GM19455 (cell line): ENCODE results near the gene TIPRL.

Experiments
- ATAC-seq: cut with Tn5 transposase; IDR thresholded peaks from one replicate; pipeline ENCODE4 v1.9.1; 2021; ENCODE audit not compliant: unreplicated experiment

Gene TIPRL

GRCh38 chr1:168210312-168210711, 31.6 kb downstream of the TIPRL start:
- no peak for ATAC-seq

- no peak for ATAC-seq
Observed at GRCh38 chr1:168213349-168213748, 34.6 kb downstream of the TIPRL start.

DNA sequence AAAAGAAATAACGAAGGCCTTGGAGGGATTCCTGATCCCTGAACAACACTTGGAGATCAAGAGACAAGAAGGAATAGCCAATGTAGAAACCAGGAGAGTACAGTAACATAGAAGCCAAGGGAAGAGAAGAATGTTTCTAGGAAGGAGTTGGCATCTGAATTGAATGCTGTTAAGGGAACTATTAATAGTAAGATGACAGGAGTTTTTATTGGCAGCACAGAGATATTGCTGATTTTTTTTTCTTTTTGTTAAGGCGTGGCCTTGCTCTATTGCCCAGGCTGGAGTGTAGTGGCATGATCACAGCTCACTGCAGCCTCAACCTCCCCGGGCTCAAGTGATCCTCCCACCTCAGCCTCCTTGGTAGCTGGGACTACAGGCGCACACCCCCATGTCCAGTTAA, 37.4 kb downstream of the TIPRL start:
- ATAC-seq, result no peak

DNA sequence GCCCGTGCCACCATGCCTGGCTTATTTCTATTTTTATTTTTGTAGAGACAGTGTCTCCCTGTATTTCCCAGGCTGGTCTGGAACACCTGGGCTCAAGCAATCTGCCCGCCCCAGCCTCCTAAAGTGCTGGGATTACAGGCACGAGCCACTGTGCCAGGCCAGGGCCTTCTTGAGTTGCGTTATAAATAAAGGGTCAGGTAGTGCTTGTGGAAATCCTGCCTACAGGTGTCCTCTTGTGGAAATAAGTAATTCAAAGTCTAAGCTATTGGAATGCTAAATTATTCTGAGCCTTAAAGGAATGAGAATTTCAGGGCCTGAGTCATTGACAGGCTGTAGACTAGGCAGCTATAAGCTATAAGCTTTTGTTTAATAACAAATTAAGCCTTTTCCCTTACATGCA, 38.9 kb downstream of the TIPRL start:
- no peak for ATAC-seq

DNA sequence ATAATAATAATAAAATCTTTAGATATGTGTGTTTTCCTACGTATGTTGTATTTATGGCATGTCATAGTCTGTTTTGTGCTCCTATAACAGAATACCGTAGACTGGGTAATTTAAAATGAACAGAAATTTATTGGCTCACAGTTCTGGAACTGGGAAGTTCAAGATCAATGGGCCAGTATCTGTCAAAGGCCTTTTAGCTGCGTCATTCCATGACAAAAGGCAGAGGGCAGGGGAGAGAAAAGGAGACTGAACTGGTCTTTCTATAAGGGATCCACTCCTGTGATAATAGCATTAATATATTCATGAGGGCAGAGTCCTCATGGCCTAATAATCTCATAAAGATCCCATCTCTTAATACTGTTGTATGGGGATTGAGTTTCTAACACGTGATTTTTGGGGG, 39.9 kb downstream of the TIPRL start:
- ATAC-seq, result no peak

DNA sequence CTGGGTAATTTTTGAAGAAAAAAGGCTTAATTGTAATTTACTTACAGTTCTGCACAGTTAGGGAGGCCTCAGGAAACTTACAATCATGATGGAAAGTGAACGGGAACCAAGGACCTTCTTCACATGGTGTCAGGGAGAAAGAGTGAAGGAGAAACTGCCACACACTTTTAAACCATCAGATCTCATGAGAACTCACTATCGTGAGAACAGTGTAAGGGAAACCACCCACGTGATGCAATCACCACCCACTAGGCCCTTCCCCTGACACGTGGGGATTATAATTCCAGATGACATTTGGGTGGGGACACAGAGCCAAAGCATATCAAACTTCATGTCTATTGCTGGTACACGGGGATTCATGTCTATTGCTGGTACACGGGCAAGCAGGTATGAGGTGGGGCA, 41.7 kb downstream of the TIPRL start:
- ATAC-seq, result no peak

GRCh38 chr1:168221275-168221674, 42.5 kb downstream of the TIPRL start:
- no peak for ATAC-seq

- no peak for ATAC-seq
Observed at GRCh38 chr1:168223261-168223660, 44.5 kb downstream of the TIPRL start.

DNA sequence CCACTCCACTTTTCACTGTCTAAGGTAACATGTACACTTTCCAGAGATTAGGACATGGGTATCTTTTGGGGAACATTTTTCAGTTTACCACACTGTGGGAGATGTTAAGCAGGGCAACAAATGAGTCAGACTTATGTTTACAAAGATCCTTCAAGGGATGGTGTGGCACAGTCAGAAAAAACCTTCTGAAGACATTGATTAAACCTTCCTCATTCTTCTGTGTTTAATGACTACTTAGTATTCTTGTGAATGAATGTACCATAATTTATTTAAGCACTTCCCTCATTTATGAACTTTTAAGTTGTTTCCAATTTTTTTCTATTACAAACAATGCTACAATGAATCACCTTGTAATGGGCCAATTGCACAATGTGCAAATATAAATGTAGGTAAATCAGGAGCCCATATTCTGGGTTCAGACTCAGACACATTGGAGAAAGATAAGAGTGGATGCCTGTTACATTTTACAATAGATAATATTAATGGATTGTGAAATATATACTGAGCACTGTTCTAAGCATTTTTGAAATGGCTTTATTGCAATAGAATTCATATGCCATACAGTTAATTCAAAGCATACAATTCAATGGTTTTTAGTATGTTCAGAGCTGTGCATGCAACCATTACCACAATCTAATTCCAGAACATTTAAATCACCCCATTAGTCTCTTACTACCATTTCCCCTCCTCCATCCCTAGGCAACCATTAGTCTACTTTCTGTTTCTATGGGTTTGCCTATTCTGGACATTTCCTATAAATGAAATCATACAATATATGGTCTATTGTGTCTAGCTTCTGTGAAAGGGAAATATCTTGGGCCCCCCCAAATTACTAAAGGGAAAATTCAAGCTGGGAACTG, 45.1 kb downstream of the TIPRL start:
- ATAC-seq, result no peak

DNA sequence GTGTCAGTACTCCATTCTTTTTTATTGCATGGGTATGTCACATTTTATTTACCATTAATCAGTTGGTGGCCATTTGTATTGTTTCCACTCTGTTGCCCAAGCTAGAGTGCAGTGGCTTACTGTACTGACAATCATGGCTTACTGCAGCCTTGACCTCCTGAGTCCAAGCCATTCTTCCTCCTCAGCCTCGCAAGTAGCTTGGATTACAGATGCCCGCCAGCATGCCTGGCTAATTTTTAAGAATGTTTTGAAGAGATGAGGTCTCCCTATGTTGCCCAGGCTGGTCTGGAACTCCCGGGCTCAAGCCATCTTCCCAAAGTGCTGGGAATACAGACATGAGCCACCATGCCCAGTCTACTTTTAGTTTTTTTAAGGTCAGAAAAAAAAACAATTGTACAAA, 46.2 kb downstream of the TIPRL start:
- ATAC-seq, result no peak

- ATAC-seq, result peak; percentile 79
Observed at GRCh38 chr1:168225476-168226190, 46.9 kb downstream of the TIPRL start, which contains the start of gene SFT2D2. Gene SFT2D2, plus strand, starts transcription at chr1:168226004. Its CDS starts 76 bp downstream, at chr1:168226080.

- peak; percentile 15 for ATAC-seq
Observed at GRCh38 chr1:168227620-168228019, 48.9 kb downstream of the TIPRL start.

GRCh38 chr1:168229893-168230292, 51.1 kb downstream of the TIPRL start:
- no peak for ATAC-seq

GRCh38 chr1:168230709-168231108, 51.9 kb downstream of the TIPRL start:
- ATAC-seq, result no peak

- peak; percentile 84 for ATAC-seq
Observed at GRCh38 chr1:168234846-168235547, 56.2 kb downstream of the TIPRL start.

DNA sequence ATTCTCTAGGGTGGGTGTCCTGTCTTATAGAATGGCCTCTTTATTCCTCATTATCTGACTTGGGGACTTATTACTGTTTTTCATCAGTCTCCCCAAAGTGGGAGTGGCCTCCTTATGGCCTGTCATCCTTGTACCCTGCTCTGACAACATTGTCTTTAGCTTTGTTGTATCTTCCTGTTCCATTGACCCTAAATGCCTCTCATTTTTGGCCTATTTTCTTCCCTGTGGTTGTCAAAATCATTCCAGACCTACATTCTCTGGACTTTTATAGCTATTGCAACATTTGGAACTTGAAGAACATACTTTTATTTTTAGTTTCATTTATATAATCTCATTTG, 56.8 kb downstream of the TIPRL start:
- peak; percentile 14 for ATAC-seq

GRCh38 chr1:168235937-168236336, 57.2 kb downstream of the TIPRL start:
- no peak for ATAC-seq

DNA sequence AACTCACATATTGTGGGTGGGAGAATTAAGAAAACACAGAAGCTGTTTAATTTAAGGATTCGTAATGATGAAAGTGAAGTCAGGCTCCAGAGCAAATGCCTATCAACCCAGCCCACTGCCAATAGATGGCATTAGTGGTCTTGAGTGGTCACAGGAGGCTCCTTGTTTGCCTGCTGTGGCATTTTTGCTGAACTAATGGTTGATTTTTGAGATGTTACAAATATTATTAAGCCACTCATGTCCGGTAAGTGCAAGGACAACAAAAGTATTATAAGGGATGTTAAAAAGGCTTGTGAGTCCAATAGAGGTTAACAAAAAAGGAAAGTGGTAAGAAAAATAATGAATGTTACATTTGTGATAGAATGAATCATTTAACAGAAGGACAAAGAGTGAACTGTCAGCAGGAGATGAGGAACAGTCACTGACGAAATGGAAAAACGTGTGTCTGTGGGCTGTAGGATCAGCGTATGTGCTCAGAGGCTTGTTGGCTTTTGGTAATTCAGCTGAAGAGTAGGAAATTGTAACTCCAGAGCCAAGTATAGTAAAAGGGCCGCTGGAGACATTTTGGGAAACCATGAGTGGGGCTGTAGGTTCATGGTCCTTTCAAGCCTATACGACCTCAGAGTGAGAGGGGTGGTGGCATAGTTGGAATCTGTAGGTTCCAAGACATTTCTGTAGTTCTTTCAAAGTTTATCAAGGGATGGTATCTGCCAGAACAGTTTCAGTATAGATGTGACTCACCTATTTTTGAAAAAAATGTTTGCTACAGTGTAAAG, 58.3 kb downstream of the TIPRL start:
- ATAC-seq, result no peak

GRCh38 chr1:168243198-168243597, 64.4 kb downstream of the TIPRL start:
- ATAC-seq, result no peak

GRCh38 chr1:168243636-168244212, 65.0 kb downstream of the TIPRL start:
- ATAC-seq, result no peak

DNA sequence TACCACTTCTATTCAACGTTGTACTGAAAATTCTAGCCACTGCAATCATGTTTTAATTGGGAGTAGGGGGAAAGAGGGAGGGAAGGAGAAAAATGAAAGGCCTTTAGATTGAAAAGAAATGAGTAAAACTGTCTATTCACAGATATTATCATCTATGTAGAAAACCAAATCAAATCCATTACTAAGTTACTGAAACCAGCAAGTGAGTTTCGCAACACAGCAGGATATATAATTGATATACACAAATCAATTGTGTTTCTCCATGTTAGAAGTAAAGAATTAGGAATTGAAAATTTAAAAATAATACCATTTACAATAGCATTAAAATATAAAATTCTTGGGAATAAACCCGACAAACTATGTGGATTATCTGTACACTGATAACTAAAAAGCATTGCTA, 66.3 kb downstream of the TIPRL start:
- no peak for ATAC-seq
